ENCODE results near the gene AMPD3. TPM values are rescaled to one million over a fixed set of nuclear protein-coding genes. Genes with fewer than 3 reads are reported as not detected.

The AMPD3 gene
- total RNA-seq, 4 donors from 2014 or later = 1.2 to 6.4 (median 6.1) TPM; not detected in 1

- TF ChIP-seq POLR2A (IDR thresholded peaks at IDR 0.05) = no peak
- TF ChIP-seq CTCF (IDR thresholded peaks at IDR 0.05) = no peak
- H3K9me3 ChIP-seq = no peaks in the 10 kb centered on the region
- no peak overlapping the region for H3K4me3 ChIP-seq
- intact Hi-C loops (cut with DNase I; ENCODE audit: low total_unique reads) = no loop called here
- H3K27me3 ChIP-seq = no peaks in the 10 kb centered on the region
- no peaks in the 10 kb centered on the region for H3K4me1 ChIP-seq
- no peaks in the 10 kb centered on the region for H3K36me3 ChIP-seq
- DNase-seq = no peak
- H3K27ac ChIP-seq = no peak overlapping the region
These were observed 36.1 kb upstream of the AMPD3 start for GRCh38 chr11:10418950-10419310.

GRCh38 chr11:10426475-10426874 lies 28.6 kb upstream of the AMPD3 start:
- H3K36me3 ChIP-seq = no peaks in the 10 kb centered on the region
- intact Hi-C loops (cut with DNase I; ENCODE audit: low total_unique reads) = no loop called here
- TF ChIP-seq CTCF (IDR thresholded peaks at IDR 0.05) (no peak), POLR2A (IDR thresholded peaks at IDR 0.05) (no peak)
- no peaks in the 10 kb centered on the region for H3K27me3 ChIP-seq
- no peak overlapping the region for H3K4me3 ChIP-seq
- no peaks in the 10 kb centered on the region for H3K4me1 ChIP-seq
- no peak overlapping the region for H3K27ac ChIP-seq
- H3K9me3 ChIP-seq = no peaks in the 10 kb centered on the region
- DNase-seq = no peak

- Histone ChIP-seq H3K4me3 (no peak overlapping the region), H3K27me3 (no peaks in the 10 kb centered on the region), H3K36me3 (no peaks in the 10 kb centered on the region), H3K9me3 (no peaks in the 10 kb centered on the region), H3K4me1 (no peaks in the 10 kb centered on the region), H3K27ac (no peak overlapping the region)
- no peak for TF ChIP-seq POLR2A (IDR thresholded peaks at IDR 0.05)
- TF ChIP-seq CTCF (IDR thresholded peaks at IDR 0.05) = no peak
- no peak for DNase-seq
- intact Hi-C loops (cut with DNase I; ENCODE audit: low total_unique reads) = no loop called here
These were observed 26.6 kb upstream of the AMPD3 start for GRCh38 chr11:10428453-10428852.

GRCh38 chr11:10429526-10429925 lies 25.5 kb upstream of the AMPD3 start:
- Histone ChIP-seq H3K4me3 (no peak overlapping the region), H3K9me3 (no peaks in the 10 kb centered on the region), H3K36me3 (no peaks in the 10 kb centered on the region), H3K4me1 (no peaks in the 10 kb centered on the region), H3K27ac (no peak overlapping the region), H3K27me3 (no peaks in the 10 kb centered on the region)
- no peak for TF ChIP-seq CTCF (IDR thresholded peaks at IDR 0.05)
- no peak for TF ChIP-seq POLR2A (IDR thresholded peaks at IDR 0.05)
- intact Hi-C loops (cut with DNase I; ENCODE audit: low total_unique reads) = no loop called here
- no peak for DNase-seq

GRCh38 chr11:10432493-10432892 lies 22.6 kb upstream of the AMPD3 start:
- Histone ChIP-seq H3K4me1 (no peaks in the 10 kb centered on the region), H3K27me3 (no peaks in the 10 kb centered on the region), H3K36me3 (no peaks in the 10 kb centered on the region), H3K9me3 (no peaks in the 10 kb centered on the region), H3K4me3 (no peak overlapping the region), H3K27ac (no peak overlapping the region)
- TF ChIP-seq CTCF (IDR thresholded peaks at IDR 0.05) = no peak
- no peak for TF ChIP-seq POLR2A (IDR thresholded peaks at IDR 0.05)
- intact Hi-C loops (cut with DNase I; ENCODE audit: low total_unique reads) = no loop called here
- no peak for DNase-seq

Data from uterus (tissue), 4 donors.